HepG2 (cell line): ENCODE results near the gene SYNE2. TPM values are rescaled to one million over a fixed set of nuclear protein-coding genes. Genes with fewer than 3 reads are reported as not detected.

Experiments used
- ATAC-seq: fragments of 200-7000 bp; cut with Tn5 transposase; 3 replicates; pipeline ENCODE4 v1.9.1; 2020; ENCODE audit warnings: mild to moderate bottlenecking, moderate library complexity
- BruUV-seq: library from RNA; stranded (reverse); fragments of 400-500 nt; replicated peaks from 2 replicates; lab custom pipeline; 2021; lab: Mats Ljungman, UMichigan
- CTCF ChIA-PET: fragments of 300-600 bp; formaldehyde crosslinking; extraction: SDS; loops from one replicate; lab custom pipeline; 2021; ENCODE audit warnings: low total read pairs, inconsistent platforms, low intra/inter-chr PET ratio; lab: Yijun Ruan, JAX
- POLR2A ChIA-PET: fragments of 350-600 bp; sonication (Branson Sonifier 250); formaldehyde crosslinking; loops from one replicate; lab custom pipeline; 2020; ENCODE audit warnings: antibody characterized with exemption, inconsistent platforms; lab: Yijun Ruan, JAX
- DNase-seq: peaks from one replicate; pipeline ENCODE4 v3.0.0-alpha.2; 2015; ENCODE audit warnings: low spot score
- FAIRE-seq: peaks from 3 replicates; lab custom pipeline; 2011; peaks lifted over from hg19 to GRCh38; lab: Jason Lieb, UNC
- H2AFZ ChIP-seq: one replicate; pipeline ENCODE4 v1.6.1; 2011; ENCODE audit warnings: low read length, inconsistent platforms
- H3K27ac ChIP-seq: fragments of 300-600 bp; 3 replicates; pipeline ENCODE4 v1.8.0; 2011; ENCODE audit warnings: mixed run types, mild to moderate bottlenecking, mixed read lengths, low read length, inconsistent platforms; ENCODE audit not compliant: insufficient read depth; ENCODE audit errors: extremely low read length
- H3K27me3 ChIP-seq, 2 experiments: fragments of 200-600 bp in 1 of 2; 2 replicates in 1 of 2; 3 replicates in 1 of 2; pipeline versions ENCODE4 v1.6.0 to v1.8.0; 2011; ENCODE audit warnings: low read length in 2 of 2, mild to moderate bottlenecking in 2 of 2, moderate library complexity in 2 of 2, inconsistent platforms in 1 of 2; ENCODE audit not compliant: insufficient read depth in 2 of 2, control insufficient read depth in 1 of 2
- H3K36me3 ChIP-seq, 2 experiments: fragments of 200-600 bp in 1 of 2; replicated peaks in 1 of 2; 2 replicates in 1 of 2; 3 replicates in 1 of 2; pipeline versions ENCODE4 v1.5.1 to v1.8.0; 2011; ENCODE audit warnings: low read length in 2 of 2, inconsistent platforms in 1 of 2; ENCODE audit not compliant: insufficient read depth in 2 of 2, control insufficient read depth in 1 of 2
- H3K4me1 ChIP-seq: 2 replicates; pipeline ENCODE4 v1.5.1; 2012; ENCODE audit warnings: low read length, inconsistent platforms; ENCODE audit not compliant: insufficient read depth
- H3K4me2 ChIP-seq: 2 replicates; pipeline ENCODE4 v1.6.0; 2011; ENCODE audit warnings: low read depth, low read length, inconsistent platforms
- H3K4me3 ChIP-seq, 3 experiments: fragments of 200-600 bp in 1 of 3; sonication (generic), shearing (Covaris generic) in 1 of 3; replicated peaks in 1 of 3; 2 replicates each; pipeline ENCODE4 v1.5.1; 2011 to 2016; ENCODE audit warnings: low read length in 3 of 3, inconsistent platforms in 2 of 3, low read depth in 2 of 3, mild to moderate bottlenecking in 2 of 3, control low read depth in 1 of 3, mixed read lengths in 1 of 3; ENCODE audit not compliant: insufficient read depth in 1 of 3
- H3K79me2 ChIP-seq: one replicate; pipeline ENCODE4 v1.6.1; 2011; ENCODE audit warnings: low read length, inconsistent platforms; ENCODE audit not compliant: insufficient read depth
- H3K9ac ChIP-seq: 2 replicates; pipeline ENCODE4 v1.6.0; 2011; ENCODE audit warnings: mild to moderate bottlenecking, low read depth, low read length, inconsistent platforms; ENCODE audit not compliant: insufficient read depth
- H3K9me3 ChIP-seq: 2 replicates; pipeline ENCODE4 v1.5.1; 2012; ENCODE audit warnings: mild to moderate bottlenecking, low read length
- H4K20me1 ChIP-seq: 2 replicates; pipeline ENCODE4 v1.6.0; 2011; ENCODE audit warnings: inconsistent platforms, mild to moderate bottlenecking, low read length, moderate library complexity; ENCODE audit not compliant: insufficient read depth
- DNMT3B ChIP-seq: conservative IDR thresholded peaks from 2 replicates; pipeline ENCODE4 v1.6.1; 2016; ENCODE audit warnings: missing biosample characterization, control low read depth
- KLF13 ChIP-seq: sonication (generic); formaldehyde crosslinking; IDR thresholded peaks from 2 replicates; pipeline ENCODE4 v1.4.0; 2020; ENCODE audit warnings: mild to moderate bottlenecking, missing genetic modification reagents
- NR2C2 ChIP-seq: sonication (generic); formaldehyde crosslinking; IDR thresholded peaks from 2 replicates; pipeline ENCODE4 v1.4.0; 2020; ENCODE audit warnings: missing genetic modification reagents, mild to moderate bottlenecking, moderate library complexity, borderline replicate concordance
- POLR2A ChIP-seq, 2 experiments: IDR thresholded peaks; 2 replicates each; pipeline ENCODE4 v1.6.1; 2011; ENCODE audit warnings: low read depth in 2 of 2, low read length in 2 of 2, mild to moderate bottlenecking in 1 of 2, moderate library complexity in 1 of 2; ENCODE audit not compliant: insufficient read depth in 1 of 2
- RFXAP ChIP-seq: sonication (generic); formaldehyde crosslinking; IDR thresholded peaks from 2 replicates; pipeline ENCODE4 v1.4.0; 2020; ENCODE audit warnings: missing genetic modification reagents, borderline replicate concordance
- RORA ChIP-seq: sonication (generic); formaldehyde crosslinking; IDR thresholded peaks from 2 replicates; pipeline ENCODE4 v1.5.0; 2020; ENCODE audit warnings: mild to moderate bottlenecking, missing genetic modification reagents, moderate library complexity
- SP5 ChIP-seq: IDR thresholded peaks from 2 replicates; pipeline ENCODE4 v1.6.1; 2016; ENCODE audit warnings: low read depth, borderline replicate concordance
- U2AF1 ChIP-seq: fragments of 200-400 bp; formaldehyde crosslinking; optimal IDR thresholded peaks from 2 replicates; pipeline ENCODE3; 2017; ENCODE audit warnings: mild to moderate bottlenecking, low read depth, low read length
- ZNF569 ChIP-seq: sonication (generic); formaldehyde crosslinking; IDR thresholded peaks from 2 replicates; pipeline ENCODE4 v1.5.0; 2020; ENCODE audit warnings: mild to moderate bottlenecking, missing genetic modification reagents, moderate library complexity, borderline replicate concordance
- ZNF672 ChIP-seq: sonication (generic); formaldehyde crosslinking; IDR thresholded peaks from 2 replicates; pipeline ENCODE4 v1.8.1; 2022; ENCODE audit warnings: missing genetic modification reagents
- WGBS: methylation state at CpG from one replicate; pipeline ENCODE4 v1.1.6; 2017; ENCODE audit warnings: low lambda C conversion rate; 5-methylcytosine and 5-hydroxymethylcytosine counted together
- in situ Hi-C: cut with HindIII; loops from 2 replicates; pipeline ENCODE4 v1.10.0; 2017; ENCODE audit warnings: low pct_unique_long_range_greater_than_20kb; ENCODE audit not compliant: extremely low pct_ligation_motif_present
- intact Hi-C: fragments of 100-400 bp; cut with micrococcal nuclease; formaldehyde crosslinking; loops from one replicate; pipeline ENCODE4 v1.10.0; 2022; ENCODE audit not compliant: unreplicated experiment
- polyA plus RNA-seq, 8 experiments: library from polyadenylated mRNA; depleted of rRNA in 3 of 8; stranded (reverse) in 7 of 8; unstranded in 1 of 8; fragments of >200 nt; fragmentation: Illumina TruSeq in 4 of 8; extraction: Trizol in 4 of 8; gene quantifications; 2 replicates each; pipeline versions ENCODE4 v1.2.1 to v1.2.3, GENCODE V29; 2011 to 2016; ENCODE audit warnings: low read depth in 4 of 8, missing spikeins in 1 of 8, mixed read lengths in 1 of 8; ENCODE audit not compliant: insufficient read depth in 1 of 8
- total RNA-seq, 5 experiments: library from RNA; depleted of rRNA; stranded (reverse); fragments of >200 nt; fragmentation: Illumina TruSeq; extraction: Trizol; gene quantifications; 2 replicates each; pipeline ENCODE4 v1.2.3, GENCODE V29; 2016; ENCODE audit warnings: low read depth in 1 of 5
- TF ChIP-seq, protein P1 (sequence below): sonication (generic); formaldehyde crosslinking; conservative IDR thresholded peaks from 2 replicates; pipeline ENCODE4 v1.5.0; 2020; ENCODE audit warnings: missing genetic modification reagents
- TF ChIP-seq, protein P2 (sequence below): sonication (generic); formaldehyde crosslinking; IDR thresholded peaks from 2 replicates; pipeline ENCODE4 v1.5.1; 2020; ENCODE audit warnings: mild to moderate bottlenecking, missing genetic modification reagents

Gene SYNE2
- total and polyA plus RNA-seq, 2 of the 13 experiments (the other 11 are each of a cell fraction or from before 2014, with no cell fraction given): 6.2 to 13.3 TPM

DNA sequence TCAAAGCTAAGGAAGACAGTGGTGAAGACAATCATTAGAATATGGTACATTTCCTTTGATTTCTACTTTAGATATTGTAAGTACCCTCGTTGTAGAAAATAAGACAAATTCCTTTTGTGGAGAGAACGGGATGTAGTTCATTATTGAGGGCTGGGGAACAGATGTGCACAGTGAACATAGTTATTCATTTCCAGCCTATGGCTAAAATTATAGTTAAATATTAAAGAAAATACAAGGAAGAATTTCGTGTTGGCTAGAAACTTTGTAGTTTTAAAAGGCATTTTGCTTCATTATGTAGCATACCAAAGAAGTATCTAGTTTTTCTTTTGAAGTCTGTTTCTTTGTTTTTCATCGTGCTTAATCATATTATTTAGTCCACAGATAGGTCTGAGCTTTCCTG is 239.5 kb downstream of the SYNE2 start:
- no peaks in the 10 kb centered on the region for H4K20me1 ChIP-seq
- no peaks in the 10 kb centered on the region for H3K9me3 ChIP-seq
- no peak for ATAC-seq
- H2AFZ ChIP-seq: no peak overlapping the region
- no peak for TF ChIP-seq DNMT3B (CRISPR knock-in tag)
- TF ChIP-seq SP5: no peak
- no peak for TF ChIP-seq RFXAP (CRISPR knock-in tag)
- no peak for TF ChIP-seq POLR2A (IDR thresholded peaks at IDR 0.05; ENCODE audit: insufficient read depth in 1 of 2, low read depth in 2 of 2, low read length in 2 of 2)
- TF ChIP-seq NR2C2: no peak
- TF ChIP-seq U2AF1: no peak
- TF ChIP-seq KLF13 (CRISPR knock-in tag): no peak
- no peak for TF ChIP-seq RORA (CRISPR knock-in tag)
- TF ChIP-seq, protein P1, sequence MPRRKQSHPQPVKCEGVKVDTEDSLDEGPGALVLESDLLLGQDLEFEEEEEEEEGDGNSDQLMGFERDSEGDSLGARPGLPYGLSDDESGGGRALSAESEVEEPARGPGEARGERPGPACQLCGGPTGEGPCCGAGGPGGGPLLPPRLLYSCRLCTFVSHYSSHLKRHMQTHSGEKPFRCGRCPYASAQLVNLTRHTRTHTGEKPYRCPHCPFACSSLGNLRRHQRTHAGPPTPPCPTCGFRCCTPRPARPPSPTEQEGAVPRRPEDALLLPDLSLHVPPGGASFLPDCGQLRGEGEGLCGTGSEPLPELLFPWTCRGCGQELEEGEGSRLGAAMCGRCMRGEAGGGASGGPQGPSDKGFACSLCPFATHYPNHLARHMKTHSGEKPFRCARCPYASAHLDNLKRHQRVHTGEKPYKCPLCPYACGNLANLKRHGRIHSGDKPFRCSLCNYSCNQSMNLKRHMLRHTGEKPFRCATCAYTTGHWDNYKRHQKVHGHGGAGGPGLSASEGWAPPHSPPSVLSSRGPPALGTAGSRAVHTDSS (CRISPR knock-in tag): no peak
- TF ChIP-seq, protein P2, sequence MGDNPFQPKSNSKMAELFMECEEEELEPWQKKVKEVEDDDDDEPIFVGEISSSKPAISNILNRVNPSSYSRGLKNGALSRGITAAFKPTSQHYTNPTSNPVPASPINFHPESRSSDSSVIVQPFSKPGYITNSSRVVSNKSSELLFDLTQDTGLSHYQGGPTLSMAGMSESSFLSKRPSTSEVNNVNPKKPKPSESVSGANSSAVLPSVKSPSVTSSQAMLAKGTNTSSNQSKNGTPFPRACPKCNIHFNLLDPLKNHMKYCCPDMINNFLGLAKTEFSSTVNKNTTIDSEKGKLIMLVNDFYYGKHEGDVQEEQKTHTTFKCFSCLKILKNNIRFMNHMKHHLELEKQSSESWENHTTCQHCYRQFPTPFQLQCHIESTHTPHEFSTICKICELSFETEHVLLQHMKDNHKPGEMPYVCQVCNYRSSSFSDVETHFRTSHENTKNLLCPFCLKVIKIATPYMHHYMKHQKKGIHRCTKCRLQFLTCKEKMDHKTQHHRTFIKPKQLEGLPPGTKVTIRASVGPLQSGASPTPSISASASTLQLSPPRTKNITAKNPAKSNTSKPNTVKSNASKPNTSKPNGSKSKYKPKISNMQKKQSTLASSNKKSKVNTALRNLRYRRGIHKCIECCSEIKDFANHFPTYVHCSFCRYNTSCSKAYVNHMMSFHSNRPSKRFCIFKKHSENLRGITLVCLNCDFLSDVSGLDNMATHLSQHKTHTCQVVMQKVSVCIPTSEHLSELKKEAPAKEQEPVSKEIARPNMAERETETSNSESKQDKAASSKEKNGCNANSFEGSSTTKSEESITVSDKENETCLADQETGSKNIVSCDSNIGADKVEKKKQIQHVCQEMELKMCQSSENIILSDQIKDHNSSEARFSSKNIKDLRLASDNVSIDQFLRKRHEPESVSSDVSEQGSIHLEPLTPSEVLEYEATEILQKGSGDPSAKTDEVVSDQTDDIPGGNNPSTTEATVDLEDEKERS: no peak
- no peak for TF ChIP-seq ZNF569
- no peak for TF ChIP-seq ZNF672 (CRISPR knock-in tag)
- 80% methylated on average over 4 of the region's 4 CpGs for WGBS
- CTCF ChIA-PET: no interaction called here
- H3K4me2 ChIP-seq: no peak overlapping the region
- no peaks in the 10 kb centered on the region for H3K27me3 ChIP-seq
- DNase-seq: no peak
- in situ Hi-C loops (no loop called here), intact Hi-C loops (no loop called here)
- H3K27ac ChIP-seq: no peak overlapping the region
- no peaks in the 10 kb centered on the region for H3K79me2 ChIP-seq
- H3K4me3 ChIP-seq: no peak overlapping the region
- H3K36me3 ChIP-seq: no peaks in the 10 kb centered on the region; a peak in 1 of 5 replicates
- H3K4me1 ChIP-seq: no peaks in the 10 kb centered on the region
- POLR2A ChIA-PET: no interaction called here
- H3K9ac ChIP-seq: no peak overlapping the region
- BruUV-seq: no TSS peak
- no peak for FAIRE-seq
